ENCODE results near the gene CITED2. TPM values are rescaled to one million over a fixed set of nuclear protein-coding genes. Genes with fewer than 3 reads are reported as not detected.

Gene CITED2
- total RNA-seq, 2 experiments from 2014 or later, result 36.2 to 38.7 TPM

GRCh38 chr6:139325125-139325524 lies 49.3 kb downstream of the CITED2 start:
- Mint-ChIP-seq H3K27ac (no peak overlapping the region), H3K27me3 (ENCODE audit: low read depth) (no peaks in the 10 kb centered on the region), H3K36me3 (ENCODE audit: low read depth) (peaks cover 13% of the 10 kb centered on the region), H3K4me1 (ENCODE audit: low read depth) (peaks cover 23% of the 10 kb centered on the region), H3K9me3 (ENCODE audit: insufficient read depth) (peaks cover 16% of the 10 kb centered on the region), H3K4me3 (no peak overlapping the region)
- DNase-seq (no peak), ATAC-seq (no peak)
- POLR2A ChIA-PET, result interaction anchor here (3.6 kb wide), 1 partner anchor 34 kb away, joined by 26 read pairs; the partner anchor contains the start of gene TXLNB
- CTCF ChIA-PET, result interaction anchor here (0.8 to 2.7 kb wide), 4 partner anchors 34 to 188 kb away, joined by 3 to 19 read pairs (median 4); partner anchors contain the start of gene TXLNB

- Mint-ChIP-seq H3K4me1 (ENCODE audit: low read depth) (peaks cover 23% of the 10 kb centered on the region), H3K27ac (peak overlapping the region; percentile 99), H3K9me3 (ENCODE audit: insufficient read depth) (peaks cover 16% of the 10 kb centered on the region), H3K27me3 (ENCODE audit: low read depth) (no peaks in the 10 kb centered on the region), H3K4me3 (peak overlapping the region; percentile 74), H3K36me3 (ENCODE audit: low read depth) (peaks cover 13% of the 10 kb centered on the region)
- CTCF ChIA-PET, result interaction anchor here (0.6 to 2.7 kb wide), 9 partner anchors 10 to 199 kb away, joined by 3 to 19 read pairs (median 4); partner anchors contain the start of genes CITED2 and TXLNB
- POLR2A ChIA-PET, result interaction anchor here (0.5 to 3.6 kb wide), 7 partner anchors 9 to 173 kb away, joined by 3 to 26 read pairs (median 3); partner anchors contain the start of gene TXLNB
- ATAC-seq, result no peak
- no peak for DNase-seq
Observed at GRCh38 chr6:139324301-139324555, 50.2 kb downstream of the CITED2 start.

GRCh38 chr6:139323511-139324300 lies 50.7 kb downstream of the CITED2 start:
- CTCF ChIA-PET, result interaction anchor here (0.6 to 2.7 kb wide), 9 partner anchors 10 to 198 kb away, joined by 3 to 19 read pairs (median 4); partner anchors contain the start of genes CITED2 and TXLNB
- ATAC-seq (peak; percentile 91), DNase-seq (peak; percentile 87)
- Mint-ChIP-seq H3K27me3 (ENCODE audit: low read depth) (no peaks in the 10 kb centered on the region), H3K27ac (peak overlapping the region; percentile 99), H3K4me3 (peak overlapping the region; percentile 74), H3K4me1 (ENCODE audit: low read depth) (peaks cover 23% of the 10 kb centered on the region), H3K36me3 (ENCODE audit: low read depth) (peaks cover 13% of the 10 kb centered on the region), H3K9me3 (ENCODE audit: insufficient read depth) (peaks cover 16% of the 10 kb centered on the region)
- POLR2A ChIA-PET, result interaction anchor here (0.5 to 3.6 kb wide), 7 partner anchors 9 to 173 kb away, joined by 3 to 26 read pairs (median 3); partner anchors contain the start of gene TXLNB

Other genes with a start within 250 kb of the CITED2 start
- 10 to 100 TPM; 33.9 to 34.4 TPM for gene HECA, start 239.6 kb downstream of the CITED2 start, total RNA-seq
- gene TXLNB, start 82.7 kb downstream of the CITED2 start, total RNA-seq, result under 1 TPM; 0.37 to 0.65 TPM